ENCODE data around the gene NES.

Gene NES

DNA sequence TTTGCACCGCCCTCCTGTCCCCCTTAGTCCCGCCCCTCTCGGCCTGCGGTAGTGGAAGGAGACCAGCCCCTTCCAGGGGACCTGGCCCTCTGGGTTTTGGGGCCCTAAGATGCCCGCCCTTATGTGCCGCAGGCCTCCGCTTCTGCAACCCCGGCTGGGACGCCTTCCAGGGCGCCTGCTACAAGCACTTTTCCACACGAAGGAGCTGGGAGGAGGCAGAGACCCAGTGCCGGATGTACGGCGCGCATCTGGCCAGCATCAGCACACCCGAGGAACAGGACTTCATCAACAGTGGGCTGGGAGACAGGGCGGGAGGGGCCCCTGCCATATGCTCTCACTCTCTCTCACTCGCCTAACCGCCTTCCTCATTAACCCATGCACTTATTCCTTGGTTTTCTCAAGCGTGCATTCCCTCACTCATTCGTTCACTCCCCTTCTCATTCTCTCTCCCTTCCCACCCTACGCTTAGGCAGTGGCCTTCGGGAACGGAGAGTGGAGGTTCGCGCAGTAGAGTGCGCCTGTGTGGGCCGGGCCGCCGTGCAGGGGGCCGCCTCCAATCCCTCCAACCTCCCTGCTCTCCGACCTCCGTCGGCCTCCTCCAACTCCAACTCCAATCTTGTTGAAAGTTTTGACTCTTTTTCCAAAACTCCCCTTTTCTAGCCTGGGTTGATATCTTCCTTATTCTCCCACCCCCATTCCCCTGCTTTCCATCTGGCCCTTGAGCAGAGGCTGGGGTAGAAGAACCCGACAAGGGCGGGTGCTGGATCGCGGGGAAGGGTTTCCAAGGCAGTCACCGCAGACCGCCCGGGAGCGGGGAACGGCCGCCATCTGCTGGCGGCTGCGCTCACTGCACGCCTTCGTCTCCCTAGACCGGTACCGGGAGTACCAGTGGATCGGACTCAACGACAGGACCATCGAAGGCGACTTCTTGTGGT is 20.1 kb downstream of the NES start (continued):
- TF ChIP-seq ZNF654 (tag by site-specific recombination; IDR thresholded peaks at IDR 0.05; ENCODE audit: low read depth) = peak; percentile 70
- TF ChIP-seq ZNF629 (tag by site-specific recombination; IDR thresholded peaks at IDR 0.05) = no peak
- TF ChIP-seq ZNF837 (tag by site-specific recombination; IDR thresholded peaks at IDR 0.05) = no peak
- no peak for TF ChIP-seq ZNF707 (tag by site-specific recombination; IDR thresholded peaks at IDR 0.05)
- peak; percentile 33; the same call in 1 of the 2 replicates for TF ChIP-seq KLF9 (tag by site-specific recombination; IDR thresholded peaks at IDR 0.05; ENCODE audit: low read depth)
- TF ChIP-seq ZFP37 (tag by site-specific recombination; IDR thresholded peaks at IDR 0.05) = 0 out of 2 replicates have a peak, but pooled peaks have one; percentile 25
- peak; percentile 51; the same call in 1 of the 2 replicates for TF ChIP-seq ZXDB (tag by site-specific recombination; IDR thresholded peaks at IDR 0.05)
- no peak for TF ChIP-seq ZBTB20 (tag by site-specific recombination; IDR thresholded peaks at IDR 0.05)
- peak; percentile 37; the same call in 1 of the 2 replicates for TF ChIP-seq GLIS2 (tag by site-specific recombination; IDR thresholded peaks at IDR 0.05)

DNA sequence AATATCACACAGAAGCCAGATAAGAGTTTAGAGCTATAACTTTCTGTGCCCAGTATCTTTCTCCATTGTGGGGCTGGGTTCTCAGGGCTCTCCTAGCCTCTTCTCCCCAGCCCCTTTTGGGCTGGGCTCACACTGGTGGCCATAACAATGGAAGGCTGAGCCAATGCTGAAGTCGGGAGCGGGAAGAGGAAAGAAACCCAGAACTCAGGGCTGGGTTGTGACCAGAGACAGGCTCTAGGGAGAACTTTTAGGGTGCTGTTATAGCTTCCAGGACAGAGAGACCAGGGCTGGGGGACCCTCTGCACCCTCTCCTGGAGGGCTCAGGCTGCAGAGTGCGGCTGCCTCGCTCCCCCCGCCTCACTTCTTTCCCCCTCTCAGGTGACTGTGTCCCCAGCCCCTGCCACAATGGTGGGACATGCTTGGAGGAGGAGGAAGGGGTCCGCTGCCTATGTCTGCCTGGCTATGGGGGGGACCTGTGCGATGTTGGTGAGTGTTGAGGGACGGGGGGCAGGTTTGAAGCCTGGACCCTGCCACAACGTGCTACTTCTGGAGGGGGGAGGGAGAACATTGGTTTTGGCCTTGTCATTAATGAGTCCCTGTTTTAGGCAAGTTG is 21.2 kb downstream of the NES start:
- Histone ChIP-seq H3K4me3 (ENCODE audit: low read depth, low read length) (no peak overlapping the region), H3K4me1 (ENCODE audit: control insufficient read depth, insufficient read depth, low read length) (no peaks in the 10 kb centered on the region; the same call in 1 of the 2 replicates), H3K36me3 (ENCODE audit: control insufficient read depth in 2 of 2, insufficient read depth in 1 of 2, low read length in 2 of 2) (no peaks in the 10 kb centered on the region), H3K27ac (ENCODE audit: extremely low read depth, low read depth, low read length) (no peak overlapping the region), H3K9me3 (ENCODE audit: control insufficient read depth, insufficient read depth, low read depth, low read length) (no peaks in the 10 kb centered on the region)
- ChIA-PET CTCF (interaction anchor here (1.2 to 15.2 kb wide), 5 partner anchors 13 to 38 kb away, joined by 3 to 564 read pairs (median 11); partner anchors contain the start of genes HAPLN2 and NES), POLR2A (interaction anchor here (1.2 kb wide), 2 partner anchors 21 to 31 kb away, joined by 4 read pairs; partner anchors contain the start of gene NES)
- TF ChIP-seq REPIN1 (tag by site-specific recombination; IDR thresholded peaks at IDR 0.05; ENCODE audit: low read depth) = no peak
- TF ChIP-seq SP3 (tag by site-specific recombination; IDR thresholded peaks at IDR 0.05) = no peak
- TF ChIP-seq ZNF596 (tag by site-specific recombination; IDR thresholded peaks at IDR 0.05) = no peak

DNA sequence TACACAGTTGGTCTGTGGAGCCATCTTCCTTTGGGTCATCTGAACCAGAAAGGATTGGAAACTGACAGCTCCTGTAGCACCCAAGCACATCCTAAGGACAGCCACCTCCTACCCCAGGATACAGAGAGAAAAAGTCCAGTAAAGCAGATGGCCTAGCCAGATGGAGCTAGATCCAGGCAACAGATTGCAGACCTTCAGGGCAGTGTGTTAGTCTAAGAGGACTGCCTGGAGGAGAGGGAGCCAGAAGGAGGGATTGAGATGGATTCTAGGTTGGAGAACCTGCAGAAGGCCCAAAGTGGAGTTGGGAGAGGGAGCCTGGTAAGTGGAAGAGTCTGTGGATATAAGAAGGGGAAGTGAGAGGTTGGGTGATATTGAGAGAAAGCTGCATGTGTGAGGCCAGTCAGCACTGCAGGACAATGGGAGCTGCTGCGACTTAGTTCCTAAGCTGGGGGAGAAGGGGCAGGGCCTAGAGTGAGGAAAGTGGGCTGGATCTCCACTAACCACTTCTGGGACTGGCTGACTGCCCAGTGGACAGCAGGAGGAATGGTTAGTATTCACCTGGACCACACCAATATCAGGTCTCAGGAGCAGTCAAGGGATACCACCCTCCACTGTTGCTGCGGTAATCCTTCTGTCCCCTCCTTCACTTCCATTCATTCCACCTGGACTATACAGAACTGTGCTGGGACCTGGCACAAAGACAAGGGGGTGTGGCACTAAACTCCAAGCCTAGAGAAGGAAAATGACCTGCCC is 21.9 kb downstream of the NES start:
- Histone ChIP-seq H3K36me3 (ENCODE audit: control insufficient read depth in 2 of 2, insufficient read depth in 1 of 2, low read length in 2 of 2) (no peaks in the 10 kb centered on the region), H3K9me3 (ENCODE audit: control insufficient read depth, insufficient read depth, low read depth, low read length) (no peaks in the 10 kb centered on the region), H3K27ac (ENCODE audit: extremely low read depth, low read depth, low read length) (no peak overlapping the region), H3K4me3 (ENCODE audit: low read depth, low read length) (no peak overlapping the region), H3K4me1 (ENCODE audit: control insufficient read depth, insufficient read depth, low read length) (no peaks in the 10 kb centered on the region; the same call in 1 of the 2 replicates)
- TF ChIP-seq PRDM10 (tag by site-specific recombination; IDR thresholded peaks at IDR 0.05) (peak; percentile 45; the same call in 1 of the 2 replicates), KLF9 (tag by site-specific recombination; IDR thresholded peaks at IDR 0.05; ENCODE audit: low read depth) (peak; percentile 32; the same call in 1 of the 2 replicates), EGR2 (tag by site-specific recombination; IDR thresholded peaks at IDR 0.05; ENCODE audit: low read depth) (no peak), PRDM1 (tag by site-specific recombination; IDR thresholded peaks at IDR 0.05) (0 out of 2 replicates have a peak, but pooled peaks have one; percentile 19)
- ChIA-PET POLR2A (interaction anchor here (1.2 to 1.3 kb wide), 3 partner anchors 12 to 31 kb away, joined by 4 read pairs; partner anchors contain the start of gene NES), CTCF (interaction anchor here (1.5 to 15.2 kb wide), 4 partner anchors 27 to 37 kb away, joined by 6 to 564 read pairs (median 152); partner anchors contain the start of genes HAPLN2 and NES)

Data from HEK293 (cell line).